Lower leg skin (tissue), 3 donors: ENCODE measurements around the gene MAPK8.

Experiments
- CTCF ChIP-seq, 3 donors: fragments of 450-650 bp; IDR thresholded peaks; one replicate each; pipeline ENCODE4 v1.5.1; 2016; ENCODE audit warnings: antibody characterized with exemption in 3 of 3, mild to moderate bottlenecking in 3 of 3, moderate library complexity in 2 of 3
- POLR2A ChIP-seq, 2 donors: fragments of 450-650 bp; IDR thresholded peaks; one replicate each; pipeline ENCODE4 v1.6.1; 2016 to 2017; ENCODE audit warnings: antibody characterized with exemption in 2 of 2, mild to moderate bottlenecking in 1 of 2, moderate library complexity in 1 of 2

- no peak for TF ChIP-seq POLR2A (IDR thresholded peaks at IDR 0.05)
- TF ChIP-seq CTCF (IDR thresholded peaks at IDR 0.05), result no peak
These were observed 13.9 kb upstream of the MAPK8 start for GRCh38 chr10:48292616-48293015.
